SK-N-MC (cell line): ENCODE results near the gene GULP1.

Source experiments
- DNase-seq: peaks from one replicate; pipeline ENCODE4 v3.0.0-alpha.2; 2011; ENCODE audit warnings: low read depth, low spot score
- H3K27ac ChIP-seq: fragments of 200-600 bp; sonication (generic); 2 replicates; pipeline ENCODE4 v1.5.1; 2016; ENCODE audit warnings: mixed run types
- H3K36me3 ChIP-seq: fragments of 200-600 bp; sonication (generic); 2 replicates; pipeline ENCODE4 v1.6.1; 2017; ENCODE audit warnings: antibody characterized with exemption, low read length, mixed read lengths; ENCODE audit not compliant: insufficient read depth
- H3K4me3 ChIP-seq: fragments of 200-600 bp; sonication (generic); 2 replicates; pipeline ENCODE4 v1.5.1; 2016
- H3K9ac ChIP-seq: fragments of 200-600 bp; sonication (generic); 2 replicates; pipeline ENCODE4 v1.8.0; 2017; ENCODE audit warnings: mixed run types, mixed read lengths; ENCODE audit not compliant: insufficient read length
- H3K9me3 ChIP-seq: fragments of 200-600 bp; sonication (generic); 2 replicates; pipeline ENCODE4 v1.6.1; 2017; ENCODE audit warnings: low read depth, mild to moderate bottlenecking, antibody characterized with exemption, low read length, moderate library complexity, mixed read lengths
- EZH2 ChIP-seq: fragments of 200-600 bp; sonication (generic); IDR thresholded peaks from one replicate; pipeline ENCODE4 v1.6.1; 2017; ENCODE audit warnings: antibody characterized with exemption
- FOXP2 ChIP-seq: optimal IDR thresholded peaks from 2 replicates; pipeline ENCODE3; 2011; ENCODE audit warnings: mild to moderate bottlenecking, moderate library complexity; ENCODE audit not compliant: insufficient read depth; ENCODE audit errors: extremely low read length, control extremely low read depth
- POLR2AphosphoS5 ChIP-seq: IDR thresholded peaks from 2 replicates; pipeline ENCODE4 v1.6.1; 2012; ENCODE audit warnings: mild to moderate bottlenecking, low read depth, low read length, borderline replicate concordance

GULP1 gene

DNA sequence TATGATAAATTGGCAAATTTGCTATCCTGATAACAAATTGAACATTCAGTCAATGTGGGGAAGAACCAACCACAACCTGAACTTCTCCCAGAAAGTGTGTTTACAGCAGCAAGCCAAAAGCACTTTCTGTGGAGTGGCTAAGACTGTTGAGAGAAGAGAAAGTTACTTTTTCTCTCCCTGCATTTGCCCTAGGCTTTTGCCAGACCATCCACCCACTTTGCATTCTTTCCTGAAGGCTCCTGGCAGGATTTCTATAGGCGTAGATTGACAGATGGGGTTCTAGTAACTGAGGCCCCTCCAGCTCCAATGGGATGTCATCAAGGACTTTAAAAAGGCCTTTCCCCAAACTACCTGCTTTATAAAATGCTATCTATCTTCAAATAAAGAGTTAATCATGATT, 215.2 kb downstream of the GULP1 start:
- no peak for TF ChIP-seq EZH2
- no peak for TF ChIP-seq POLR2AphosphoS5
- TF ChIP-seq FOXP2: no peak
- Histone ChIP-seq H3K4me3 (no peak overlapping the region), H3K9me3 (no peaks in the 10 kb centered on the region), H3K36me3 (no peaks in the 10 kb centered on the region), H3K27ac (no peak overlapping the region), H3K9ac (no peak overlapping the region)
- no peak for DNase-seq

- no peak for DNase-seq
- no peak for TF ChIP-seq POLR2AphosphoS5
- TF ChIP-seq FOXP2: no peak
- no peak for TF ChIP-seq EZH2
- Histone ChIP-seq H3K4me3 (no peak overlapping the region), H3K9ac (no peak overlapping the region), H3K9me3 (no peaks in the 10 kb centered on the region), H3K27ac (no peak overlapping the region), H3K36me3 (no peaks in the 10 kb centered on the region)
Observed at GRCh38 chr2:188511346-188511745, 219.7 kb downstream of the GULP1 start.

DNA sequence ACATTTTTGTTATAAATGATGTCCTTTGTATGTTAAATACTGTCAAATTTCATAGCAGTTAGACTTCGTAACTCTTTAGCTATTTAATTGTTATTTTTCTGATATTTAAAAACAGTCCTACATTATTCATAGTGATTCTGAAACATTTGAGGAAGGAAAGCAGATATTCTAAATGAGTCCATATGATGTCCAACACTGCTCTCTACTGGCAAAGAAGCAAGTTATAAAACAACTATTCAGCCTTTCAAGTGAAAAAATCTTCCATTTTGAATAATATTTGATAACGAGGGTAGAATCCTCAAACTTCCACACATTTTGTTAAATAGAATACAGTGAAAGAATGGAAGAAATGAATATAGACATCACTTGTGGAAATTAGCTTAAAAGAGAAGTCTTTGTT, 220.8 kb downstream of the GULP1 start:
- Histone ChIP-seq H3K9me3 (no peaks in the 10 kb centered on the region), H3K9ac (peak overlapping the region; percentile 48), H3K27ac (no peak overlapping the region), H3K4me3 (peak overlapping the region; percentile 52), H3K36me3 (no peaks in the 10 kb centered on the region)
- TF ChIP-seq EZH2: no peak
- no peak for TF ChIP-seq FOXP2
- no peak for TF ChIP-seq POLR2AphosphoS5
- peak; percentile 67 for DNase-seq

- no peak overlapping the region for H3K4me3 ChIP-seq
- DNase-seq: no peak
- no peak overlapping the region for H3K9ac ChIP-seq
- H3K27ac ChIP-seq: no peak overlapping the region
- no peaks in the 10 kb centered on the region for H3K9me3 ChIP-seq
- TF ChIP-seq EZH2 (no peak), POLR2AphosphoS5 (no peak), FOXP2 (no peak)
- no peaks in the 10 kb centered on the region for H3K36me3 ChIP-seq
Observed at GRCh38 chr2:188515918-188516317, 224.2 kb downstream of the GULP1 start.

- H3K4me3 ChIP-seq: no peak overlapping the region
- H3K9me3 ChIP-seq: no peaks in the 10 kb centered on the region
- no peak for DNase-seq
- no peak overlapping the region for H3K9ac ChIP-seq
- no peaks in the 10 kb centered on the region for H3K36me3 ChIP-seq
- TF ChIP-seq FOXP2 (no peak), EZH2 (no peak), POLR2AphosphoS5 (no peak)
- H3K27ac ChIP-seq: no peak overlapping the region
Observed at GRCh38 chr2:188517549-188518215, 226.0 kb downstream of the GULP1 start.

GRCh38 chr2:188518381-188518780, 226.7 kb downstream of the GULP1 start:
- Histone ChIP-seq H3K36me3 (no peaks in the 10 kb centered on the region), H3K27ac (no peak overlapping the region), H3K9ac (no peak overlapping the region), H3K9me3 (no peaks in the 10 kb centered on the region), H3K4me3 (no peak overlapping the region)
- no peak for TF ChIP-seq EZH2
- DNase-seq: no peak

- no peak overlapping the region for H3K9ac ChIP-seq
- H3K9me3 ChIP-seq: no peaks in the 10 kb centered on the region
- H3K4me3 ChIP-seq: no peak overlapping the region
- no peaks in the 10 kb centered on the region for H3K36me3 ChIP-seq
- no peak for DNase-seq
- no peak for TF ChIP-seq POLR2AphosphoS5
- TF ChIP-seq FOXP2: no peak
- TF ChIP-seq EZH2: no peak
- no peak overlapping the region for H3K27ac ChIP-seq
Observed at GRCh38 chr2:188519136-188519535, 227.5 kb downstream of the GULP1 start.

DNA sequence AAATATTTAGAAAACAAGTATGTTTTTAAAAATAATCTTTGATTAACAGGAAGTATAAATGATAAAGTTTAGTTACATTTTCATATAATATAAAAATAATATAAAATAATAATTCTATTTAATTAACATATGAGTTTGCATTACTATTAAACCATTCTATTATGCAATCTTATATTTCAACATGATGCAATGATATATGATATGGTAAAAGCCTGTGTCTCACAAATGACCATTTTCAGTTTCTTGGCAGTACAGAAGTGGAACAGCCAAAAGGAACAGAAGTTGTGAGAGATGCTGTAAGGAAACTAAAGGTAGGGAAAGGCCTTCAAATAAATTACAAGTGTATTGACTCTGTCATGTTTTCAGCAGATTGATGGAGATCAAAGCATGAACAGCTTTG, 230.8 kb downstream of the GULP1 start:
- Histone ChIP-seq H3K9me3 (no peaks in the 10 kb centered on the region), H3K9ac (no peak overlapping the region), H3K4me3 (no peak overlapping the region), H3K36me3 (no peaks in the 10 kb centered on the region), H3K27ac (no peak overlapping the region)
- TF ChIP-seq EZH2: no peak
- no peak for TF ChIP-seq POLR2AphosphoS5
- TF ChIP-seq FOXP2: no peak
- DNase-seq: no peak

- no peak for DNase-seq
- no peak overlapping the region for H3K27ac ChIP-seq
- TF ChIP-seq EZH2 (no peak), FOXP2 (no peak), POLR2AphosphoS5 (no peak)
Observed at GRCh38 chr2:188523919-188524318, 232.2 kb downstream of the GULP1 start.

More at GRCh38 chr2:188523919-188524318, 232.2 kb downstream of the GULP1 start:
- H3K4me3 ChIP-seq: no peak overlapping the region
- no peak overlapping the region for H3K9ac ChIP-seq
- H3K36me3 ChIP-seq: no peaks in the 10 kb centered on the region
- no peaks in the 10 kb centered on the region for H3K9me3 ChIP-seq
